ENCODE measurements around the gene OGFOD3. TPM values are rescaled to one million over a fixed set of nuclear protein-coding genes. Genes with fewer than 3 reads are reported as not detected.

Gene OGFOD3
- total and polyA plus RNA-seq, 8 donors, result 22.7 to 37.9 (median 27.3) TPM

DNA sequence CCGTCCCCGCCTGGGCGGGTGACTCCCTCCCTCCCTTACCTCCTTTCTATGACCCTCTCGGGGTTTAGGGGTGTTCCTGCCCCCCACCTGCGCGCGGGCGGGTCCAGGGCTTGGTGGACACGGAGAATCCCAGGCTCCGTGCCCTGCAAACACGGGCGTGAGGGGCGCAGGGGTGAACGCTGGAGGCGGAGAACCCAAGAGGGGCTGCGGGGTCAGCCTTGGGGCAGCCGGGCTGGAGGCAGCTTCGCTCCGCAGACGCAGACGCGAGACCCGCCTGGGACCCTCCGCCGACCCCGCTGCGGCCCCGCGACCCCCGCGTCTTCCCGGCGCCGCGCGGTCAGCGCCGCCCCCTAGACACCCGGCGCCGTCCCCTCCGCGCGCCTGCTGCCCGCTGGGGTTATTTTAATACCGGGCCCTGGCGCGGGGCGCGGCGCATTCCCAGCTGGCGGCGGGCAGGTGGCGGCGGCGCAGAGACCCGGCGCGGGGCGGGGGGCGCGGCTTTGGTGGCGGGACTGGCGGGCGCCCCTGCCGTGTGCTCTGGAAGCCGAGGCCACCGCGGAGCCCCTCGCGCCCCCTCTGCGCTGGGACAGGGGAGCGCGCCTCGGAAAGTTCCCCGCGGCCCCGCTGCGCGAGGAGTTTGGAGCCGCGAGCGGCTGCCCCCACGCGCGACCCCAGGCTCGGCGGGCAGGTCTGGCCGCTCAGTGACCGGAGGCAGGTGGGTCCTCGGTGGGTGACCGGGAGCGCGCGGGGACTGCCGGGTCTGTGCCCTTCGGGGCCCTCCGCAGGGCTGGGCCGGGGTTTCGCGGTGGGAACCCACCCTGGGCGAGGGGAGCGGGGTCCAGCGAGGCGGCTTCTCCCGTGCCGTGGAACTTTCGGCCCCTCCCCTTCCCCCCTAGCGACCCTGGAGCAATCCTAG is 46.8 kb downstream of the OGFOD3 start, which contains the start of gene UTS2R:
UTS2R (plus strand) TSS at position 433 of the 916 bp plus-strand sequence. CDS start 2,560 bp downstream, outside the sequence.
- Histone ChIP-seq H3K27ac (no peak within 1 kb of the TSS), H3K9me3 (no peaks in the 10 kb centered on the region), H3K4me3 (peak within 1 kb of the TSS in 1 of 2 donors; percentile 4), H3K4me1 (peaks cover 6 to 25% of the 10 kb centered on the region in 2 donors), H3K27me3 (peaks cover 65 to 92% of the 10 kb centered on the region in 2 donors), H3K36me3 (no peaks in the 10 kb centered on the region)
- intact Hi-C loops (cut with DNase I), result no loop called here
- DNase-seq (peak in 1 of 4 donors; percentile 72), ATAC-seq (no peak)
- TF ChIP-seq CTCF (IDR thresholded peaks at IDR 0.05), result no peak

DNA sequence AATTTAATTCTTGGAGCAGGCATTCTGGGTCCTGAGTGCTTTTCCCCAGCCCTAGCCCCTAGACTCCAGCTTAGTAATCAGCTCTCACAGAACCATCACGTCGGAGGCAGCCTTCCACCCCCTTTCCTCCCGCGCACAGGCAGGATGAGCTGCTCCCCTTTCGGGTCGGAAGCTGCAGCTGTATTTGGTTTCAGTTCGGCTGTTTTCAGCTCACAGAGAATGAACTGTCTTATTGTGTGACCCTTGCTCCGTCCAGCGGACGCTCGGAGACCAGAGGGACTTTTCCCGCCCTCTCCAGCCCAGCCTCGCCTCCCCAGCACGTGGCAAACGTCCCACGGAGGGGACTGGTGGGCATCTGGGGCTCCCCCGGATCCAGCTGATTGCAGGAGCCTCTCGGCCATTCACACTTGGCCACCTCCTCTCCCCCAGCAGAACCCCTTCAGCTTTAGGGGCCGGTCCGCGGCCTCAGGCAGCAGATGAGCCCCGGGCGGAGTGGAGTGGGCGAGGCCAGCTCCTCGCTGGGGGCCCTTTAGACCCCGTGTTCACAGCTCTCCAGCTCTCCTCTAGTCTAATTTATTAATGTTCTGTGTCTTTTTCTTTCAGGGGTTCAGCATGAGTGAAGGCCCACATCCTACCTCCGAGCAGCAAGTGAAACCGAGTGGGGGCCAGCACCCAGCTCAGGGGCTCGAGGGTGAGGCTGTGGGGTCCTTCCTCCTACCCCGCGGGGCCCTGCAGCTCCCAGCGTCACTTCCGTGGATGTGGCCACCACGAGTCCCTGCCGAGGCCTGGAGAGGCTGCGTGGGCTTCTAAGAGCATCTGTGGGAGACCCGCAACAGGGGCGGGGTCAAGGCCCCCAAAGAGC is 47.7 kb downstream of the OGFOD3 start:
- H3K4me1 ChIP-seq, result peaks cover 6 to 25% of the 10 kb centered on the region in 2 donors
- no peak for TF ChIP-seq CTCF (IDR thresholded peaks at IDR 0.05)
- H3K27ac ChIP-seq, result no peak overlapping the region
- peaks cover 56 to 83% of the 10 kb centered on the region in 2 donors for H3K27me3 ChIP-seq
- ATAC-seq, result no peak
- H3K4me3 ChIP-seq, result peak overlapping the region in 1 of 2 donors; percentile 4
- H3K36me3 ChIP-seq, result no peaks in the 10 kb centered on the region
- intact Hi-C loops (cut with DNase I), result no loop called here
- no peaks in the 10 kb centered on the region for H3K9me3 ChIP-seq
- DNase-seq, result peak in 1 of 4 donors; percentile 53

- Histone ChIP-seq H3K27ac (no peak overlapping the region), H3K36me3 (no peaks in the 10 kb centered on the region), H3K4me1 (peaks cover 6 to 25% of the 10 kb centered on the region in 2 donors), H3K4me3 (no peak overlapping the region), H3K9me3 (no peaks in the 10 kb centered on the region), H3K27me3 (peaks cover 42 to 68% of the 10 kb centered on the region in 2 donors)
- no peak for DNase-seq
- intact Hi-C loops (cut with DNase I), result no loop called here
- no peak for ATAC-seq
- TF ChIP-seq CTCF (IDR thresholded peaks at IDR 0.05), result no peak
Measured at GRCh38 chr17:82369211-82369610, 49.2 kb downstream of the OGFOD3 start.

GRCh38 chr17:82367724-82368524 is 50.5 kb downstream of the OGFOD3 start:
- Histone ChIP-seq H3K9me3 (no peaks in the 10 kb centered on the region), H3K36me3 (no peaks in the 10 kb centered on the region), H3K27ac (no peak overlapping the region), H3K4me1 (peaks cover 6 to 25% of the 10 kb centered on the region in 2 donors), H3K27me3 (peaks cover 37 to 55% of the 10 kb centered on the region in 2 donors), H3K4me3 (no peak overlapping the region)
- DNase-seq, result no peak
- TF ChIP-seq CTCF (IDR thresholded peaks at IDR 0.05), result no peak
- ATAC-seq, result no peak
- intact Hi-C loops (cut with DNase I), result no loop called here

Data from left lung (tissue), 10 donors.